ENCODE data around the gene ETV6.

DNA sequence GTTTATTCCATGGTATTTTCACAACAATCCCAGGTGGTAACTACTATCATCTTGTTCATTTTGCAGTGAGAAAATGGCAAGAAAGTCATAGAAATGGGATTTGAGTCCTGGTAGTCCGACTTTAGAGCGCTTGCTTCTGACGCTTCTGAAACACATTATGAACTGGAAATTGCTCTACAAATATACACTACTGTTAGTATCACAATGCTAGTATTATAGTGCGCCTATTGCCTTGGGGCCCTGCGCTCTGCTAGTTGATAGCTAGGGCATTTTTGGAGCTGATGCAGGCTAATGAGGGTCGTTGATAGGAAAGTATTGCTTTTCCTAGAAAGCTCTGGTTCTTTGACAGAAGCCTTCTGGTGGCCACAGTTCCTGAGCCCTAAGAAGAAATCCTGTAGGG lies 61.0 kb downstream of the ETV6 start:
- TF ChIP-seq EP300 (IDR thresholded peaks at IDR 0.05) (no peak), CTCF (IDR thresholded peaks at IDR 0.05) (no peak), POLR2A (IDR thresholded peaks at IDR 0.05; ENCODE audit: low read length) (no peak), RAD21 (conservative IDR thresholded peaks at IDR 0.05 in 1 of 2, IDR thresholded peaks at IDR 0.05 in 1 of 2) (no peak), MAFK (IDR thresholded peaks at IDR 0.05; ENCODE audit: partially characterized antibody) (no peak), NR3C1 (IDR thresholded peaks at IDR 0.05) (no peak), RCOR1 (IDR thresholded peaks at IDR 0.05; ENCODE audit: low read depth, low read length) (no peak), GATA3 (IDR thresholded peaks at IDR 0.05; ENCODE audit: borderline replicate concordance) (no peak), FOSL2 (IDR thresholded peaks at IDR 0.05) (no peak), FOSL2 (CRISPR knock-in tag; IDR thresholded peaks at IDR 0.05) (no peak), CBX2 (IDR thresholded peaks at IDR 0.05; ENCODE audit: borderline replicate concordance, low read depth) (no peak), HDAC2 (IDR thresholded peaks at IDR 0.05) (no peak), RARB (CRISPR knock-in tag; IDR thresholded peaks at IDR 0.05) (no peak), NFE2L2 (conservative IDR thresholded peaks at IDR 0.05; ENCODE audit: low read length) (no peak)
- TF ChIP-seq, protein P1, sequence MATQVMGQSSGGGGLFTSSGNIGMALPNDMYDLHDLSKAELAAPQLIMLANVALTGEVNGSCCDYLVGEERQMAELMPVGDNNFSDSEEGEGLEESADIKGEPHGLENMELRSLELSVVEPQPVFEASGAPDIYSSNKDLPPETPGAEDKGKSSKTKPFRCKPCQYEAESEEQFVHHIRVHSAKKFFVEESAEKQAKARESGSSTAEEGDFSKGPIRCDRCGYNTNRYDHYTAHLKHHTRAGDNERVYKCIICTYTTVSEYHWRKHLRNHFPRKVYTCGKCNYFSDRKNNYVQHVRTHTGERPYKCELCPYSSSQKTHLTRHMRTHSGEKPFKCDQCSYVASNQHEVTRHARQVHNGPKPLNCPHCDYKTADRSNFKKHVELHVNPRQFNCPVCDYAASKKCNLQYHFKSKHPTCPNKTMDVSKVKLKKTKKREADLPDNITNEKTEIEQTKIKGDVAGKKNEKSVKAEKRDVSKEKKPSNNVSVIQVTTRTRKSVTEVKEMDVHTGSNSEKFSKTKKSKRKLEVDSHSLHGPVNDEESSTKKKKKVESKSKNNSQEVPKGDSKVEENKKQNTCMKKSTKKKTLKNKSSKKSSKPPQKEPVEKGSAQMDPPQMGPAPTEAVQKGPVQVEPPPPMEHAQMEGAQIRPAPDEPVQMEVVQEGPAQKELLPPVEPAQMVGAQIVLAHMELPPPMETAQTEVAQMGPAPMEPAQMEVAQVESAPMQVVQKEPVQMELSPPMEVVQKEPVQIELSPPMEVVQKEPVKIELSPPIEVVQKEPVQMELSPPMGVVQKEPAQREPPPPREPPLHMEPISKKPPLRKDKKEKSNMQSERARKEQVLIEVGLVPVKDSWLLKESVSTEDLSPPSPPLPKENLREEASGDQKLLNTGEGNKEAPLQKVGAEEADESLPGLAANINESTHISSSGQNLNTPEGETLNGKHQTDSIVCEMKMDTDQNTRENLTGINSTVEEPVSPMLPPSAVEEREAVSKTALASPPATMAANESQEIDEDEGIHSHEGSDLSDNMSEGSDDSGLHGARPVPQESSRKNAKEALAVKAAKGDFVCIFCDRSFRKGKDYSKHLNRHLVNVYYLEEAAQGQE (IDR thresholded peaks at IDR 0.05), result no peak

All from A549 (cell line).